Measurements from ENCODE around the gene TANC1.

DNA sequence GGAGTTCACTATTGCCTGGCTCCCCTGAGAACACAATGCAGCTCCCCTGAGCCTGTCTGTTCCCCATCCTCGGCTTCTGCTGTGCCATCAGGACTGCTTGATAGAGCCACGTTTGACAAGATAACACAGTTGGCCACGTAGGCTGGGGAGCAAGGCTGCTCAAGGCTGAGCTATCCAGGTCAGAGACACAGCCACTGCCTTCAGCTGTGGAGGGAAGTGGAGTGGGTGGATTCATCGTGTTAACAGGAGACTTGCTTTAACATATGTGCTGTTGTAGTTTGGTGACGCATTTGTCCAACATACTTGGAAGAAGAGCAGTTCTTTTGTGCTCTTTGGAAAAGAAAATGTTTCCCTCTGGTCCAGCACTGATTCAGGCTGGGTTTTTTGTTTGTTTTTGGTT, 249.2 kb downstream of the TANC1 start:
- TF ChIP-seq, protein P1, sequence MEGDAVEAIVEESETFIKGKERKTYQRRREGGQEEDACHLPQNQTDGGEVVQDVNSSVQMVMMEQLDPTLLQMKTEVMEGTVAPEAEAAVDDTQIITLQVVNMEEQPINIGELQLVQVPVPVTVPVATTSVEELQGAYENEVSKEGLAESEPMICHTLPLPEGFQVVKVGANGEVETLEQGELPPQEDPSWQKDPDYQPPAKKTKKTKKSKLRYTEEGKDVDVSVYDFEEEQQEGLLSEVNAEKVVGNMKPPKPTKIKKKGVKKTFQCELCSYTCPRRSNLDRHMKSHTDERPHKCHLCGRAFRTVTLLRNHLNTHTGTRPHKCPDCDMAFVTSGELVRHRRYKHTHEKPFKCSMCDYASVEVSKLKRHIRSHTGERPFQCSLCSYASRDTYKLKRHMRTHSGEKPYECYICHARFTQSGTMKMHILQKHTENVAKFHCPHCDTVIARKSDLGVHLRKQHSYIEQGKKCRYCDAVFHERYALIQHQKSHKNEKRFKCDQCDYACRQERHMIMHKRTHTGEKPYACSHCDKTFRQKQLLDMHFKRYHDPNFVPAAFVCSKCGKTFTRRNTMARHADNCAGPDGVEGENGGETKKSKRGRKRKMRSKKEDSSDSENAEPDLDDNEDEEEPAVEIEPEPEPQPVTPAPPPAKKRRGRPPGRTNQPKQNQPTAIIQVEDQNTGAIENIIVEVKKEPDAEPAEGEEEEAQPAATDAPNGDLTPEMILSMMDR (IDR thresholded peaks at IDR 0.05) = no peak
- TF ChIP-seq POLR2A (IDR thresholded peaks at IDR 0.05) = no peak

Measured in right lobe of liver (tissue), 4 donors.